Subcutaneous adipose tissue (tissue), 4 donors: Measurements from ENCODE around the gene SPANXA1. TPM values are rescaled to one million over a fixed set of nuclear protein-coding genes. Genes with fewer than 3 reads are reported as not detected.
"Not testable (repeated sequence)": the region's sequence is repeated elsewhere in the genome, so short reads cannot be mapped to it uniquely, and the experiment has no call there.

Experiments used
- CTCF ChIP-seq: fragments of 450-650 bp; IDR thresholded peaks from one replicate; pipeline ENCODE4 v1.5.1; 2016; ENCODE audit warnings: low read depth, mild to moderate bottlenecking, control low read depth, antibody characterized with exemption, moderate library complexity
- total RNA-seq, 4 donors: library from RNA; depleted of rRNA; stranded (reverse); fragments of >200 nt; gene quantifications; one replicate each; pipeline ENCODE4 v1.1.0, GENCODE V29; 2016

The SPANXA1 gene
- not detected for total RNA-seq

- not testable (repeated sequence) for TF ChIP-seq CTCF
Measured at GRCh38 chrX:141584638-141585037, at the start of gene SPANXA1. TSS of gene SPANXA1 (minus strand) at chrX:141584738. CDS start at chrX:141584678, 60 bp downstream.

GRCh38 chrX:141632124-141632523 lies 47.6 kb upstream of the SPANXA1 start:
- TF ChIP-seq CTCF = no peak

- no peak for TF ChIP-seq CTCF
Measured at GRCh38 chrX:141619336-141619735, 34.8 kb upstream of the SPANXA1 start.

DNA sequence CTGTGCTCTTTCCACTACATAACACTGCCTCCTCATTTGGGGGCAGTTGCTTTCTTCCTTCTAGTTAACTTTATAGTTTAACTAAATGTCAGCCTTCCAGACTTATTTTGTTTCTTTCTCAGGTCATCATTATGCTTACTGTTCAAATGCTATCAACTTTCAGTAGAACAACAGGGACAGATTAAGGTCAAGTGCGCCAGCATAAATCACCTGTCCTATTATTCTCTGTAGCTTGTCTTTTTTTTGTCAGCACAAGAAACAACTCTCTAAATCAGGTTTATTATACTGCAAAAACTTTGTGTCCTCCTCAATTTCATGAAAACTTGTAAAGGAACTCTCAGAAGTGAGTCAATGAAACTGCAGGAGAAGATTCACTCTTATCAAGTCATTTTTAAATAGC lies 24.6 kb upstream of the SPANXA1 start:
- TF ChIP-seq CTCF = no peak

DNA sequence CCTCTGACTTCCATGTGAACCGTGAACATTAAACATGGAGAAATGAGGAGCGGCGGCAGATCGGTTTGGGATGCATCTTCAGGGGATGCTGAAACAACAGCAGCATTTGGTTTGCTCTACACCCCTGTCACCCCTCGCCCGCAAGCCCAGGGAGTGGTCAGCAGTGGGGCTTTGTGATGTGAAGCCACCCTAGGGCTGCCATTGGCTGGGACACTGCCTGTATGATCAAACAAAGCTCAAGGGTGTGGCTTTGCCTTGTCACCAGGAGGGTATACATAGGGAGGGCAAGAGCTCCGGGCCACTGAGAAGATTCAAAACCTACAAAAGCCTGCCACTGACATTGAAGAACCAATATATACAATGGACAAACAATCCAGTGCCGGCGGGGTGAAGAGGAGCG lies 4.9 kb upstream of the SPANXA1 start, which contains the start of gene SPANXA2:
Gene SPANXA2 (plus strand): TSS at position 301 of the 400 bp plus-strand sequence. CDS start 60 bp downstream, at position 361.
- TF ChIP-seq CTCF = not testable (repeated sequence)

Other genes with a start within 250 kb of the SPANXA1 start
- gene SPANXA2, start 5.0 kb upstream of the SPANXA1 start, total RNA-seq = not detected
- not detected for gene SPANXD, start 114.0 kb upstream of the SPANXA1 start, total RNA-seq